Measurements from ENCODE around the gene EFHB. TPM values are rescaled to one million over a fixed set of nuclear protein-coding genes. Genes with fewer than 3 reads are reported as not detected.

Gene EFHB
- total RNA-seq, 4 donors from 2014 or later: not detected

DNA sequence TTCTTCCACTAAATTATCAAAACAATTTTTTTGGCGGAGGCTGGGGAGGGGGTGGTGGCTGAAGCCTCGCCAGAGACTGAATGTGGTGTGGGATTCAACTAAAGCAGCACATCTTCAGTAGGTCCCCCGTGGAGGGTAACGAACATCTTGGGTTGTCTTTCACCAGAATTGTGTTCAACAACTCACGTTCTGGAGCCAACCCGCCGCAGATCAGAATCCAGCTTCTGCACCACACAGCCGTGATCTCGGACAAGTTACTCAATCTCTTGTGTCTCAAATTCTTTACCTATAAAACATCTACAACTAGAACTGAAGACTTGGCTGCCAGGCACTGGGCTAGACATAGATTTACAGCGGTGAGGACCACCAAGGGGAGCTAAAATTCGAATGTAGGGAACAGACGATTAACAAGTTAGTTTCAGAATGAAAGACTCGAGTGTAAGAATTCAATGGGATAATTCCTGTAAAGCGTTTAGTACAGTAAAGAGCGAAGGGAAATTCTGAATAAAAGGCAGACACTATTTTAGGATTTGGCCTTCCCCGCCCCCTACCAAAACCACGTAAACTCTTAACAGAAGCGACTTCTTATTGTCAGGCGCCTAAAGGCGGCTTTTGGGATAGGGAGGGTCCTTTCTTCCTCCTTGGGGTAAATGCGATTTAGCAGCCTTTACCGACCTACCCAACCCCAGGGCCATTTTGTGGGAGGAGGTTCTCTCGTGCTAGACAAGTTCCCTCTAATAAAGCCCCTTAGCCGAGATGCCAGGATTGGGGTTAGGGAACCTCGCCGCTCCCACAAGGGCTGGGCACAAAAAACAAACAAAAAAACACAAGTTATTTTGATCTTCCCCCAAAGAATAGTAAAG lies 12.2 kb upstream of the EFHB start:
- Histone ChIP-seq H3K36me3 (peaks cover 0 to 6% of the 10 kb centered on the region in 2 donors), H3K9me3 (no peaks in the 10 kb centered on the region), H3K27ac (peak overlapping the region; percentile 94 to 97 (median 96)), H3K4me3 (peak overlapping the region; percentile 74 to 95 (median 84)), H3K27me3 (no peaks in the 10 kb centered on the region), H3K4me1 (peaks cover 24 to 30% of the 10 kb centered on the region in 2 donors)
- ATAC-seq: peak; percentile 2 to 18
- intact Hi-C loops (cut with DNase I; ENCODE audit: low total_unique reads) (loop anchor here (1.0 to 2.0 kb wide), 2 partner anchors 135 to 240 kb away; partner anchors contain the start of gene SGO1), in situ Hi-C loops (cut with MboI; ENCODE audit: low sequenced_read_pairs in 4 of 4) (loop anchor here (5.0 to 25.0 kb wide), 5 partner anchors 89 to 241 kb away; partner anchors contain the start of genes SGO1 (in 3 of the 4) and KAT2B (in 1 of the 4))
- no peak for TF ChIP-seq POLR2A (IDR thresholded peaks at IDR 0.05)
- TF ChIP-seq CTCF (IDR thresholded peaks at IDR 0.05 in 4 of 5, conservative IDR thresholded peaks at IDR 0.05 in 1 of 5): no peak
- peak in 1 of 2 donors; percentile 15 for DNase-seq

DNA sequence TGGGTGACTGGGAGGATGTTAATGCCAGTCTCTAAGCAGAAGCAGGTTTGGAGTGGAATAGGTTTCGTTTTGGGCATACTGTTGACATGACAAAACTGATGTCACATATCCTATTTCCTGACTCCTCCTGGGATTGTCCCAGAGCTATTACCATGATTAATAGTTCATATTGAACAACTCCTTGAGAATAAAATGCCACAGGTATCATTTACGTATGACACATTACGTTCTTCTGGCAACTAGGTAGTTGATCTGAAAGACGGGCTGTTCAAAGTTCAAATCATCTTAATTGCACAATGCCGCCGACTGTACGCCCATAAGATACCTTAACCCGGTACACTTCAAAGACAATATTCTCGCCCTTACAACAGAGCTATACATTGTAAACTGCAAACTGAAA lies 11.5 kb upstream of the EFHB start:
- H3K27ac ChIP-seq: no peak overlapping the region
- H3K4me3 ChIP-seq: peak overlapping the region in 1 of 4 donors; percentile 78
- no peaks in the 10 kb centered on the region for H3K9me3 ChIP-seq
- H3K36me3 ChIP-seq: no peaks in the 10 kb centered on the region
- intact Hi-C loops (cut with DNase I; ENCODE audit: low total_unique reads) (no loop called here), in situ Hi-C loops (cut with MboI; ENCODE audit: low sequenced_read_pairs in 4 of 4) (loop anchor here (5.0 to 25.0 kb wide), 5 partner anchors 89 to 242 kb away; partner anchors contain the start of genes SGO1 (in 3 of the 4) and KAT2B (in 1 of the 4))
- H3K4me1 ChIP-seq: peaks cover 24 to 30% of the 10 kb centered on the region in 2 donors
- no peak for TF ChIP-seq CTCF (IDR thresholded peaks at IDR 0.05 in 4 of 5, conservative IDR thresholded peaks at IDR 0.05 in 1 of 5)
- TF ChIP-seq POLR2A (IDR thresholded peaks at IDR 0.05): no peak
- H3K27me3 ChIP-seq: no peaks in the 10 kb centered on the region
- DNase-seq: no peak
- ATAC-seq: no peak

DNA sequence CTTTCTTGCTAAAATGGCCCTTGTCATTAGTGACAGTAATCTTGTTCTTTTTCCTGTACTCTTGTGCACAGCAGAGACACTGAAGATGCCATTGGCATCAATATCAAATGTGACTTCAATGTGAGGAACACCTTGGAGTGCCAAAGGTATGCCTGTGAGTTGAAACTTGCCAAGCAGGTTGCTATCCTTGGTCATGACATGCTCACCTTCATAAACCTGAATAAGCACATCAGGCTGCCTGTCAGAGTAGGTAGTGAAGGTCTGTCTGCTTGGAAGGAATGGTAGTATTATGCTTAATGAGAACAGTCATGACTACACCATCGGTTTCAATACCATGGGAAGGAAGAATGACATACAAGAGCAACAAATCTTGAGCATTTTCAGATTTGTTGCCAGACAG lies 6.6 kb upstream of the EFHB start:
- Histone ChIP-seq H3K4me1 (no peaks in the 10 kb centered on the region), H3K9me3 (no peaks in the 10 kb centered on the region), H3K27ac (no peak overlapping the region), H3K36me3 (no peaks in the 10 kb centered on the region), H3K27me3 (no peaks in the 10 kb centered on the region), H3K4me3 (no peak overlapping the region)
- in situ Hi-C loops (cut with MboI; ENCODE audit: low sequenced_read_pairs in 4 of 4) (loop anchor here in 3 of 4 donors (10.0 to 25.0 kb wide), 3 partner anchors 94 to 247 kb away; partner anchors contain the start of genes KAT2B (in 1 of the 3) and SGO1 (in 1 of the 3)), intact Hi-C loops (cut with DNase I; ENCODE audit: low total_unique reads) (no loop called here)
- DNase-seq (no peak), ATAC-seq (no peak)
- TF ChIP-seq POLR2A (IDR thresholded peaks at IDR 0.05): no peak
- no peak for TF ChIP-seq CTCF (IDR thresholded peaks at IDR 0.05 in 4 of 5, conservative IDR thresholded peaks at IDR 0.05 in 1 of 5)

GRCh38 chr3:19938295-19938627 lies 4.2 kb upstream of the EFHB start:
- ATAC-seq (no peak), DNase-seq (no peak)
- H3K36me3 ChIP-seq: no peaks in the 10 kb centered on the region
- H3K27me3 ChIP-seq: no peaks in the 10 kb centered on the region
- H3K9me3 ChIP-seq: no peaks in the 10 kb centered on the region
- H3K4me3 ChIP-seq: no peak overlapping the region
- no peaks in the 10 kb centered on the region for H3K4me1 ChIP-seq
- intact Hi-C loops (cut with DNase I; ENCODE audit: low total_unique reads) (no loop called here), in situ Hi-C loops (cut with MboI; ENCODE audit: low sequenced_read_pairs in 4 of 4) (loop anchor here in 1 of 4 donors (25.0 kb wide), 1 partner anchor 249 kb away; the partner anchor contains the start of gene SGO1)
- TF ChIP-seq CTCF (IDR thresholded peaks at IDR 0.05 in 4 of 5, conservative IDR thresholded peaks at IDR 0.05 in 1 of 5) (no peak), POLR2A (IDR thresholded peaks at IDR 0.05) (no peak)
- H3K27ac ChIP-seq: no peak overlapping the region

All from gastrocnemius medialis (tissue), 4 donors.